Ammon's horn (tissue), 1 donor: ENCODE data around the gene TNK2.
A peak's percentile ranks its signal among the peaks of the same experiment; 100 is the strongest.
"Not testable (repeated sequence)": the region's sequence is repeated elsewhere in the genome, so short reads cannot be mapped to it uniquely, and the experiment has no call there.

Source experiments
- DNase-seq: peaks from one replicate; pipeline ENCODE4 v3.0.0-alpha.2; 2016; ENCODE audit warnings: low spot score

TNK2 gene

DNA sequence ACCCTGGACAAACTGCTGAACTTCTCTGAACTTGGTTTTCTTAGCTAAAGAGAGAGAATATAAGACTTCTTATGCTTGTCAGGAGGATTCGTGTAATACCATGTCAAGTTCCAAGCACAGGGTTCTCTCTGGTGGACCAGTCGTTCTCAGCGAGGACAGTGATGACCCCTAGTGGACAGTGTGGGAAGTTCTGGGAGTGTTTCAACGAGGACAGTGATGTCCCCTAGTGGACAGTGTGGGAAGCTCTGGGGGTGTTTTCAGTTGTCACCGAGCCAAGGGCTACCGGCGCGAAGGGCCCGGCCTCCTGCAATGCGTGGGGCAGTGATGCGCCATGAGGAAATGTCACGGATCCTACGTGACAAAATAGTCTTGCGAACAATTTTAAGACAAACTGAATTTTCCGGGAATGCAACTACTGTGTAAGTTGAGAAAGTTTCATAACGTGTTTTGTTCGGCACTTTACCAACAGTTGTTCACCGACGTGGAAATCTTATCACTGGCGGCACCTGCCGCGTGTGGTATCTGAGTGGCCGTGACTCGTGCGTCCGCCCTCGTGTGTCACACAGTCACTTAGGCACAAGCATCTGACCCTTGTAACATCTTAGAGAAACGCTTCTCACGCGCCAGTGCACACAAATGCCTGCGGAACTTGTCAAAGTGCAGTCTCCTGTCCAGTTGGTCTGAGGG is 57.4 kb downstream of the TNK2 start:
- DNase-seq: peak; percentile 91

DNA sequence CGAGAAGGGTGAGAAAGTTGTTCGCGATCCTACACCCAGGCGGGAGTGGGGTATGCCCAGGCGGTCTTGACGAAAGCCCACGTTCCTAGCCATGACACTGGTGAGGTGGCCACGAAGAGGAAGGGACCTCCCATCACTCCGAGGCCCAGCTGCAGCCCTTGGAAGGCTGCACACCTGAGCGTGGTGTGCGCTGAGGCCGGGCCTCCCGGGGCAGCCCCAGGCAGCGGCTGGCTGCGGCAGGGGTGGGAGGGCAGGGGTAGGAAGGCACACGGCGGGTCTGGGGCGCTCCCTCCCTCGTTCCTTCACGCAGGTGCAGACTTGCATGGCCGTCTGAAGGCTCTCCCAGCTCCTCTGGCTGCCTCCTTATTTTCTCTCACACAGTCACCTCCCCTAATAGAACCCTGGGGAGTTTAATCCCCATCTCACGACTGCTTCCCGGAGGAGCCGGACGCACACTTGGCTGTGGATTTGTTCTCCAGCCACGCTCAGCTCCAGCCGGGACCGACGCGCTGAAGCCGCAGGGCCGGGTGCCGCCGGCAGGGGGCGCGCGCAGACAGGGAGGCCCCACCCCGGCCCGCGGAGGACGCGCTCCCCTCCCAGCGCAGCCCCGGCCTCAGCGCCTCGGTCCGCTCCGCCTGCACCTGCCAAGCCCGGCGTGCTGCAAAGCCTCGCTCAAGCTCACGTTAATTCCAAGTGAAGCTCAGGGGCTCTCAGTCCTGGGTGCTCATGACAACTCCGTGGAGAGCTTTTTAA is 58.9 kb downstream of the TNK2 start:
- DNase-seq: no peak

DNA sequence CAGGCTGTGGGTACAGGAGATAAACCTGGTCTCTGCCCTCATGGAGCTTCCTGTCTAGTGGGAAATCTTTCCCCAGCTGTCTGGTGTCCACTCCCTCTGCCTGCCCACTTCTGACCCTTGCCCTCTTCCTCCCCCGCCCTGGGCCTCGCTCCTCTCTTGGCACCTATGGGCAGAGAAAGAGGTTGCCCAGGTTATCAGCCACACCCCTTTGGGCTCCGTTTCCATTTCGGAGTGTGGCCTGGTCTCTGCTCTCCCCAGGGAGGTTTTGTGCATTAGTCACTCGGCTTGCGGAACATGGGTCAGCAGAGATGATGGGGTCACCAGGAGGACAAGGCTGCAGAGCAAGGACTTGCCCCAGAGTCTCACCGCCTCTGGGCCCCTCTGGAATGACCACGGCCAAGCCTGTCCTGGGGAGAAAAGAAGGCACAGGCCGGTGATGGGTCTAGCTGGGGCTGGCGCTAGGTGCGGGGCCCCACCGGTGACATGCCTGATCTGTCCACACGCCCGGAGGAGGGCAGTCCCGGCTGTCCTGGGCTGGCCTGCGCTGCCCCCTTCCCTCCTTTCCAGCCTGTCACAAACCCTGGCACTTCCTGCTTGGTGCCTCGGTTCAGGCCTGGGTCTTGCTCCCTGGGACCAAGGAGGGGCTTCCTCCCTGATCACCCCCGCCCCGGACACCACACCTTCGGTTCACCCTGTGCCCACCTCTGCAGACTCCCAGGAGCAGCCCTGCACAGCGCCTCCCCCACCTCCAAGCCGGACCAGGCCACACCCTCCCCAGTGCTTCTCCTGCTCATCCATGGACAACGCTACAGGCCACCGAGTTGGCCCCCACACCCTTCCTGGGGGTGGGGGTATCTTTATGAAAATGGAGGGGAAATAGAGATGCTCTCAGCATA is 61.0 kb downstream of the TNK2 start:
- no peak for DNase-seq

DNA sequence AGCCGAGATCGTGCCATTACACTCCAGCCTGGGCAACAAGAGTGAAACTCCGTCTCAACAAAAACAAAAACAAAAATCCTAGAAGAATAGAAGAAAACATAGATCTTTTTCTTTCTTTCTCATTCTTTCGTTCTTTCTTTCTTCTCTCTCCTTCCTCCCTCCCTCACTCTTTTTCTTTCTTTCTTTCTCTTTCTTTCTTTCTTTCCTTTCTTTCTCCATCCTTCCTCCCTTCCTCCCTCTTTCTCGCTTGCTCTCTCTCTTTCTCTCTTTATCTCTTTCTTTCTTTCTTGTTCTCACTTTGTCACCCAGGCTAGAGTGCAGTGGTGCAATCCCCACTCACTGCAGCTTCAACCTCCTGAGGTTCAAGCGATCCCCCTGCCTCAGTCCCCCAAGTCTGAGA is 62.9 kb downstream of the TNK2 start:
- no peak for DNase-seq

DNA sequence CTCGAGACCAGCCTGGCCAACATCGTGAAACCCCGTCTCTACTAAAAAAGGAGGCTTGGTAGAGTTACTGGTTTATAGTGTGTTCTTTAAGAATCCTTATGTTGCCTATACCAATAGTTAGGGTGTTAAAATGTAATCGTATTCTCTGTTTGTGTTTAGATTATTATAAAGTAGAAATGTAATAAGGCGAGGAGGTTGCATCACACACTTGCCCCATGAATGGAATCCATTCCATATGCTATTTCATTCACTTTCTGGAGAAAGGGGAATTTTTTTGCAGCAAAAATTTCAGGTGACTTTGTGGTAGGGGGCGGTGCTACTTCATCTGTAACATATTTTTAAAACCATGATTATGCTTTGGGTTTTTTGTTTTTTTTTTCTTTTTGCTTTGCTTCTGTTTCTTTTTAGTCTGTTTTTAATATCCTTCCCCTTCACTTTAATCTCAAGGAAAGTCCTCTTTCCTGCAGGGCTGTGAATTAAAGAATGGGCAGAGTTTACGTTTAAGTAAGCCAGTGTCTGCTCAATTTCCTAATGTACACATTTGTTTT is 63.6 kb downstream of the TNK2 start:
- no peak for DNase-seq

DNA sequence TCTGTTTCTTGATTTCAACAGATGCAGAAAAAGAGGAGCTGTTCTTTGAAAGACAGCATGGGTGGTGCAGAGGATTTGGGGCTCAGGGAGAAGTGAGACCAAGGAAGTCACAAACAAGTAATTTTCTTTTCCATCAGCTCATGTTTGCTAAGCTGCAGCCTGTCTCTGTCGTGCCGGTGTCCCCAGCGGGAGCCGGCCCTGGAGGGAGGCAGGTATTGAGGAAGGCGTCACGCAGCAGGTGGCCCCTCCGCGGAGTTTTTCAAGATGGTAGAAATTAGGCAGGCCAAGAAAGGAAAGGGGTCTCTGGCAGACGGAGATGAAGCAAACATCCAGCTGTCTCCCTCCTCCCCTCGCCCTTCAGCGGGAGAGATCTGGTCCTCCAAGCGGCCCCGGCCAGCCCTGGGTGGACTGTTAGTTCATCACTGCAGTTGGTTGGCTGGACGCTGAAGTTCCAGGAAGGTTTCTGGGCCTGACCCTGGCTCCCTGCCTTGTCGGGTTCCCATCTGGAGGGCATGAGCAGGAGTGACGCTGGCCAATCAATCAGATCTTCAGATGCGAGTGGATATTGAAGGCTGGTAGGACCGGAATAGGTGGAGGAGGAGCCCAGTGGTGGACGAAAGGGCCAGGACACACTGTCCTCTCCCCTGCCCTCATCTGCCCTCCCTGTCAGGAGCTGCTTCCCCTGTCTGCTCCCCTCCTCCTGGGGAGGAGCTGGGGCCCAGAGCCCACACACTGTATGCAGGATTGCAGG is 68.9 kb downstream of the TNK2 start:
- no peak for DNase-seq

DNA sequence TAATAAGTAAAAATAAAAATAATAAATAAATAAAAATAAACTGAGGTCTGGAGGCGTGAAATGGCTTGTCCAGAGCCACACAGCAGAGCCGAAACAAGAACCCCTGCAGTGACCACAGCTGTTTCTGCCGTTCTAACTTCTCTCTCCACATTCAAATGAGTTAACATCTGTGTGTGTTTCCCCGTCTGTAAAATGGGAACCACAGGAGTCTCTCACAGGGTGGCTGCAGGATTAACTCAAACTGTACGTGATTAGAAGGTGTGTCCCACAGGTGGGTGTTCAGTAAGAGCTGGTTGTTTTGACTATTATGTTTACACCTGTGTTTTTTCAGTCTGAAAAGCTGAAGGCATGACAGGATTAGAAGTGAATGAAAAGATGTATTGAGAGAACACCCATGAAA is 69.6 kb downstream of the TNK2 start:
- no peak for DNase-seq

DNA sequence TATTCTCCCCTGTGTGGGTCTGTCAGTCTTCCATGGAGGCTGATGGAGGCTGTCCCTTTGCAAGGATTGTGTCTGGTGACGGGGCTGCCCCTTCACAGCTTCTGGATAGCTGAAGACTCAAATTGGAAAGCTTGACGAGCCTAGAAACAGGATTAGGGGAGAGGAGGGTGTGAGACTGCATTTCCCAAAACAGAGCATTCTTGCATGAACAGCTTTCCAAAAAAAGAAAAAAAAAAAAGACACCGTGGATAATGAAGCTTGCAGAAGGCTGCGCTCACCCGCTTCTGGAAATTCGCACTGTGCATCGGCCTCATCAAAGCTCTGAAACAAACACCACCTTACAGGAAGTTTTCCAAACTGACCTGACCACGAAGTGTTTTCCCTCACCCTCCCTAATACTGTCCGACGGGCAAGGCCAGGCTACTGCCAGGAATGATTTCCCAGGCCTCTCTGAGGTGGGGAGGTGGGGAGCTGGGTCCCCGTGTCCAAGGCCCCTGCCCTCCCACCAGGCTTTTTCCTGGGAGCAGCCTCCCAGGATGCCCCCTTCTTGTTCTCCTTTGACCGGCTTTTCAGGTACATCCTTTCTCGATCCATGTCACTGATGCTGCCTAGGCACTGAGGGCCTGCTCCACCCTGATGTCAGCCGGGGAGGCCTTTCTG is 71.7 kb downstream of the TNK2 start:
- DNase-seq: no peak

DNA sequence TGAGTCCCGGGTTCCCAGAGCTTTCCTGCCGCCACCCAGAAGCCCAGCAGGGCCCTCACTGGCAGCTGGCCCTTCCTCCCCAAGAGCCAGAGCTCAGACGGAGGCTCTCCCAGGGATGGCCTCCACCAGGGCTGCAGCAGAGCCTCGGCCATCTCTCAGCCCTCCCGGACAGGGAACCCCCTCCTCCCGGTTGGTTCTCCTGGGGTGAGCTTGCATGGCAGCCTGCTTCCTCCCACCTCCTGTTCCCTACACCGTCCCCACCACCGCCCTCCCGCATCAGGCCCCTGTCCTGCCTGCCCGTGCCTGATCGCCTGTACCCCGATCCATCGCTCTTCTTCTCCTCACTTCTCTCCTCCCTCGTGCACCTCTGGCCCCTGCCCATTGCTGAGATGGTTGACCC is 72.6 kb downstream of the TNK2 start:
- no peak for DNase-seq

DNA sequence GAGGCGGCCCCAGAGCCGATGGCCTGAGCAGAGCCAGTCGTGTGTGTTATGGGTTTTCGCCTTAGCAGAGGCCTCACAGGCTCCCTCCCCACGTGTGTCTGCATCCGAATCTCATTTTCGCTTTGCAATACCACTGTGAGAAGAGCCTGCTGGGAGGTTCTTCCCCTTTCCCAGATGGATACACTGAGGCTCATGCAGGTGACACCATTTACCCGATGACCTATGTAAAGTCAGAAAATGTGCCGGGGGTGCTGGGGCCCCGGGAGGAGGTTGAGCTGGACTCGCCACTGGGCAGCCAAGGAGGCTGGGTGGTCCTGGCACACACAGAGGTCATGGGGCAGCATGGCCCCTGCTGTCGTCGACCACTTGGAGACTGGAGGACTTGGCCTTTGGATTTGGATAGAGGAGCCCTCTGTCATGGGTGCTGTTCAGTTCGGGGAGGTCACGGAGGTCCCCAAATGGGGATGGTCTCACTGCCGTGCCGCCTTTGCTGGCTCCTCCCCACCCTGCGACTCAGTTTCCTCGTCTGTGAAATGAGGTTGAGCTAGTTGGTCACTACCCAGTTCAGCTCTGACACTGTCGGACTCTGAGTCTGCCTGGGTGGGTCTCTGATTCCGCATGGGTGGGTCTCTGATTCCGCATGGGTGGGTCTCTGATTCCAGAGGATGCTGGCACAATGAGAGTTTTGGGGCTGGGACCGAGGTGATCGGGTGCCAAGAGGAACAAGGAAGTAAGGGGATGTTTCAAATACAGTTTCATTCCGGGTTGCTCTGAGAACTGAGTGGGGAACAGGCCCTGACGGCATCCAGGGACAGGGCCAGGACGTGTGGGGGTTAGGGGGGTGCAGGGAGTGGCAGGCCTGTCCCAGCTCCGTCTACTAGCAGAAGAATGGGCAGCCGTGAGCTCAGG is 73.4 kb downstream of the TNK2 start:
- DNase-seq: no peak

DNA sequence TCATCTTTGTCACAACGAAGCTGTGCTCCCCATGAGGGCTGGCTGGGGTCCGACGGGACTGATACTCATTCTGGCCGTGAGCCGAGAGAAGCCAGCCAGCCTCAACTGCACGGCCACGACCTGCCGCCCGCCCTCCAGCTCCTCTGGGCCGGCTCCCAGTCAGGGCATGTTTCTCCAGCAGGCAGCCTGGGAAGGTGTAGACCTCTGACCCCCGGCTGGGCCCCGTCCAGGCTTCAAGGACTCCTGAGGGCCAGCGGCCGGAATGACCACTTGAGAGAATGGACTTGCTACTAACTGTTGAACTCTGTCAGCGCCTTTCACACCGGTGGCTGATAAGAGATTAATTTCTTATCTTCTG is 78.5 kb downstream of the TNK2 start:
- DNase-seq: no peak

DNA sequence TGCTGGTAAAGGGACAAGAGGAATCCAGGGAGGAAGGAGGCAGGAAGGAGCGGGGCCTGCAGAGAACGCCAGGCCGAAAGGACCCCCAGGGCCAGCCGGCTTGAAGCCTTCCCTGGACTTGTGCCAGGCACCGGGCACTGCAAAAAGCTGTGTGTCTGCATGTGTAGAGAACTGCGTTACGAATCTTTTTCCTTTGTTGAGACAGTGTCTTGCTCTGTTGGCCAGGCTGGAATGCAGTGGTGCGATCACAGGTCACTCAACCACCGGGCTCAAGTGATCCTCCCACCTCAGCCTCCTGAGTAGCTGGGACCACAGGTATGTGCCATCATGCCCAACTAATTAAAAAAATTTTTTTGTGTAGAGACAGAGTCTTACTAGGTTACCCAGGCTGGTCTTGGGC is 79.6 kb downstream of the TNK2 start:
- no peak for DNase-seq

DNA sequence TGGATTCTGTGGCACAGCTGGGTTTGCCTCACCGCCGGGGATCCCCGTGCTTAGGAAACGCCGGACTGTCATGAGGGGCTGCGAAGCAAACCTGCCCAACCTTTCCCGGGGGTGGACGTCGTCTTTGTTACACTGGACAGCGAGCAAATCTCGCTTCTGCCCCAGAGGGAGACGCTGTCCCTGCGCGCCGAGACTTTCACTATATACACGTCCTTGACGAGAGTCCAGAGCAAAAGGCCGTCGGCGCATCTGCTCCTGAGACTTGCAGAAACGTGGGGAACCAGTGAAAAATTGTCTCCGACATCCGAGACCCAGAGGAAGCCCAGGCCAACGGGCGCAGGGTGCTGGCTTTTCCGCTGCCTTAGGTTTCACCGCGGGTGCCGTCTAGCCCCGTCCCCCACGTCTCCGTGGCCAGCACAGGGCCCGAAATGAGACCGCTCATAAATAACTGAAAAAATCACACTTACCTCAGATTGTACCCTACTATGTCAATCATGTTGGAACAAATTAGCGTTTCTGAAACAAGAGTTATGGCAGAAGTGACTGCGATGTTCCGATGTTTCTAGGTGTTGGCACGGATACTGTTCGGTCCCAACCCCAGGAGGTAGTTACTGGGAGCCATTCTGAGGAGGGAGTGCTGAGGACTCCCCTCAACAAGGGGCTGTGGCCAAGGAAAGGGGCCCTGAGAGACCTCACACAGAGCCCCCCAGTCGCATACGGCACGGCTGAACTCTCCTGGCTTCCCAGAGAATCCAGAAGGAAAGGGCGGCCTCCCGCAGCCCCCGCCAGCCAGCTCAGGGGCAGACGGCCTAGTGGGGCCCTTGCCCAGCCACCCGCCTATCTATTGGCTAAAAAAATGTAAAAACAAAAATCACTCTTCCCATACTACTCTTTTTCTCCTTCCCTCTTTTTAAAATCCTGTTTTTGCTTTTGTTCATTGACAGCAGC is 82.2 kb downstream of the TNK2 start:
- DNase-seq: no peak

DNA sequence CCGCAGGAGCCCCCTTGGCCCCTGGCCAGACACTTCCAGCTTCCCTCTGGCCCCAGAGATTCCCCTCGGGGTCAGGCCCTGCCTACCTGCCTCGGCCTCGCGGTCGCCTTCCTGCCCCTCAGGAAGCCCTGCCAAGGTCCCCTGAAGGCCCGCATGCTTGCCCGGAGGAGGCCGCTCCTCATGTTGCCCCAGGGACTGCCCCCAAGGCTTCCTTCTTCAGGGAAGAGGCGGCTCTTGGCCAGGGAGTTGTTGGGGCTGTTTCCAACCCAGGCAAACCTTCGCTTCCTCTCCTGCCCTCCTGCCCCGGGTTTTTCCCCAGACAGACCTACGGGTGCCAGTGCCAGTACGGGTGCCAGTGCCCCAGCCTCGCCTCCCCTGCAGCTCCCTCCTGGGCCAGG is 83.2 kb downstream of the TNK2 start:
- DNase-seq: no peak

DNA sequence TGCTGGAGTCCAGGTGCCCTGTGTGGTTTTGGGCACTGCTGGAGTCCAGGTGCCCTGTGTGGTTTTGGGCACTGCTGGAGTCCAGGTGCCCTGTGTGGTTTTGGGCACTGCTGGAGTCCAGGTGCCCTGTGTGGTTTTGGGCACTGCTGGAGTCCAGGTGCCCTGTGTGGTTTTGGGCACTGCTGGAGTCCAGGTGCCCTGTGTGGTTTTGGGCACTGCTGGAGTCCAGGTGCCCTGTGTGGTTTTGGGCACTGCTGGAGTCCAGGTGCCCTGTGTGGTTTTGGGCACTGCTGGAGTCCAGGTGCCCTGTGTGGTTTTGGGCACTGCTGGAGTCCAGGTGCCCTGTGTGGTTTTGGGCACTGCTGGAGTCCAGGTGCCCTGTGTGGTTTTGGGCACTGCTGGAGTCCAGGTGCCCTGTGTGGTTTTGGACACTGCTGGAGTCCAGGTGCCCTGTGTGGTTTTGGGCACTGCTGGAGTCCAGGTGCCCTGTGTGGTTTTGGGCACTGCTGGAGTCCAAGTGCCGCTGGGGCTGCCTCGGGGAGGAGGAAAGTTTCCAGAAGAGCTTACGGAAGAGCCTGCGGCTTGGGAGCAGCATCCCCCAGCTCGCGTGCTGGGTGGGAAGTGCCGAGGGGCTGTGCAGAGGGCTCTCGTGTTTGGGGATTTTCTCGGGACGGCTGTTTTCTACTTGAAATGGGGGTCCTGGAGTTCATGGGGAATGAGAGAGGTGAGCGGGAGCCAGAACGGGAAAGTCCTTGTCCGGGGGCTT is 83.7 kb downstream of the TNK2 start:
- DNase-seq: not testable (repeated sequence)

DNA sequence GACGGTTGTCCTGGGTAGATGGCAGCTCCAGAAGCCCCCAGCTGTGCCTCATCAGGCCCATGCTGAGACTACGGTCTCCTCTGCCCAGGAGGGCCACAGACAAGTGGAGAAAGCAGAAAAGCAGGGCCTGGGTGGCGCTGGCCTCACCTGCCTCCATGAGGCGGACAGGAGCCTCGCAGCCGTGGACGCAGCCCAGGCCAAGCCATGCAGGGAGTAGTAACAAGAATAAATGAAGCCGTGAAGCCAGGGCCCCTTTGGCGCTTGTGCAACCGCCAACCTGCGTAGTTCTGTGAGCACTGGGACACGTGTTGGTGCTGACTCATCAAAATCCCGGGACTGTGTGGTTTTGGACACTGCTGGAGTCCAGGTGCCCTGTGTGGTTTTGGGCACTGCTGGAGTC is 84.4 kb downstream of the TNK2 start:
- no peak for DNase-seq

DNA sequence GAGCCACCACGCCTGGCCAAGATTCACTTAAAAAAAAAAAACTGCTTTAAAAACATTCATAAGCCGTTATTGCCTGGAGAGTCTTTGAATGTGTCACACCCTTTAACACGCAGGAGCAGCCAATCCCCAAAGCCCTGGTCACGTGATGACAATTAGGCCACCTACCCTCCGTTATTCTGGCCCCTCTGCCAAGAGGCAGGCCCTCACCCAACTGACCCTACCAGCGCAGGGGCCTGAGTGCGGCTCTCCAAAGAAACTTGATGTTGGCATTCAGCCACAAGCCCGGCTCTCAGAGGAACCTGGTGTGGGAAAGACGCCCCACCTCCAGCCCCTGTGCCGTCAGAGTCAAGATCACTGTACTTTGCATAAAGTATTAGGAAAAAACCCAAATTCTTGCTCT is 85.1 kb downstream of the TNK2 start:
- no peak for DNase-seq

DNA sequence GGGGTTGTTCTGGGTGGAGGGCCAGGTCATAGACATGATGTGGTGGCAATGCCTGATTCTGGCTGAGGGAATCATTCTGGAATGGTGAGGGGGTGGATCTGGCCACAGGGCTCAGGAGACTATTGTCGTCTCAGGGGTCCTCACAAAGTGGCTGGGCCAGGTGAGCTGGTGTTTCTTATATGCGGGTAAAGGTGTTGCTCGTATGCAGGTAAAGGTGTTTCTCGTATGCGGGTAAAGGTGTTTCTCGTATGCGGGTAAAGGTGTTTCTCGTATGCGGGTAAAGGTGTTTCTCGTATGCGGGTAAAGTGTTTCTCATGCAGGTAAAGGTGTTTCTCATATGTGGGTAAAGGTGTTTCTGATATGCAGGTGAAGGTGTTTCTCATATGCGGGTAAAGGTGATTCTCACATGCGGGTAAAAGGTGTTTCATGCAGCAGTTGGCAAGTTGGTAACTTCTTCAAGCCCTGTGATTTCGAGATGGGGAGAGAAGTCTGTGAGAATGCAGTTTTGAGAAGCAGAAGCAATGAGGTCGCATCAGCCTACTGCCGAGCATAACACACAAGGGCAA is 86.1 kb downstream of the TNK2 start:
- no peak for DNase-seq
